WTC11 (cell line): ENCODE results near the gene UBE2R2. TPM values are rescaled to one million over a fixed set of nuclear protein-coding genes. Genes with fewer than 3 reads are reported as not detected.

Source experiments
- ATAC-seq: fragments of 200-7000 bp; cut with Tn5 transposase; 2 replicates; pipeline ENCODE4 v1.10.0; 2021; ENCODE audit warnings: mild to moderate bottlenecking, moderate library complexity
- CTCF ChIA-PET: fragments of 300-600 bp; sonication (Branson Sonifier 250); formaldehyde crosslinking; loops from one replicate; lab custom pipeline; 2021; ENCODE audit warnings: antibody characterized with exemption; lab: Charles Lee
- POLR2A ChIA-PET: fragments of 350-600 bp; sonication (Branson Sonifier 250); formaldehyde crosslinking; loops from one replicate; lab custom pipeline; 2021; ENCODE audit warnings: antibody characterized with exemption; lab: Charles Lee
- DNase-seq: peaks from one replicate; pipeline ENCODE4 v3.0.0; 2021; ENCODE audit warnings: low spot score
- H3K27ac Mint-ChIP-seq: 2 replicates; pipeline ENCODE4 v1.8.0; 2021; ENCODE audit warnings: mixed read lengths
- H3K27me3 Mint-ChIP-seq: 2 replicates; pipeline ENCODE4 v1.8.0; 2021; ENCODE audit warnings: low read depth, mild to moderate bottlenecking, moderate library complexity, mixed read lengths
- H3K36me3 Mint-ChIP-seq: 2 replicates; pipeline ENCODE4 v1.8.0; 2021; ENCODE audit warnings: mixed read lengths
- H3K4me1 Mint-ChIP-seq: 2 replicates; pipeline ENCODE4 v1.8.0; 2022; ENCODE audit warnings: mixed read lengths
- H3K4me3 Mint-ChIP-seq: 2 replicates; pipeline ENCODE4 v1.8.0; 2021; ENCODE audit warnings: mild to moderate bottlenecking, moderate library complexity, mixed read lengths
- H3K9me3 Mint-ChIP-seq: 2 replicates; pipeline ENCODE4 v1.8.0; 2021; ENCODE audit warnings: mixed read lengths
- CREM ChIP-seq: sonication (generic); formaldehyde crosslinking; IDR thresholded peaks from 2 replicates; pipeline ENCODE4 v1.8.1; 2022; ENCODE audit warnings: mild to moderate bottlenecking, missing genetic modification reagents, moderate library complexity
- ESRRA ChIP-seq: sonication (generic); formaldehyde crosslinking; IDR thresholded peaks from 2 replicates; pipeline ENCODE4 v1.8.1; 2022; ENCODE audit warnings: mild to moderate bottlenecking, missing genetic modification reagents, borderline replicate concordance
- ETV6 ChIP-seq: sonication (generic); formaldehyde crosslinking; IDR thresholded peaks from 2 replicates; pipeline ENCODE4 v1.8.1; 2022; ENCODE audit warnings: mild to moderate bottlenecking, missing genetic modification reagents
- FOXK1 ChIP-seq: sonication (generic); formaldehyde crosslinking; IDR thresholded peaks from 2 replicates; pipeline ENCODE4 v1.8.0; 2022; ENCODE audit warnings: mild to moderate bottlenecking, moderate library complexity, missing genetic modification reagents
- GTF2I ChIP-seq: fragments of 250-450 bp; sonication (Bioruptor Pico); conservative IDR thresholded peaks from 2 replicates; pipeline ENCODE4 v1.4.0; 2021; ENCODE audit warnings: mild to moderate bottlenecking
- HMGA2 ChIP-seq: fragments of 250-450 bp; sonication (Bioruptor Pico); IDR thresholded peaks from 2 replicates; pipeline ENCODE4 v1.4.0; 2021; ENCODE audit warnings: mild to moderate bottlenecking, moderate library complexity
- JUN ChIP-seq: sonication (generic); formaldehyde crosslinking; IDR thresholded peaks from 2 replicates; pipeline ENCODE4 v1.8.0; 2023; ENCODE audit warnings: mild to moderate bottlenecking, missing genetic modification reagents
- KAT7 ChIP-seq: sonication (generic); formaldehyde crosslinking; IDR thresholded peaks from 2 replicates; pipeline ENCODE4 v1.8.1; 2023; ENCODE audit warnings: missing genetic modification reagents, mild to moderate bottlenecking, borderline replicate concordance
- PRRX2 ChIP-seq: fragments of 250-450 bp; sonication (Bioruptor Pico); IDR thresholded peaks from 2 replicates; pipeline ENCODE4 v1.8.0; 2021; ENCODE audit warnings: mild to moderate bottlenecking
- TEAD1 ChIP-seq: sonication (generic); formaldehyde crosslinking; IDR thresholded peaks from 2 replicates; pipeline ENCODE4 v1.8.0; 2022; ENCODE audit warnings: mild to moderate bottlenecking, missing genetic modification reagents
- TP53 ChIP-seq: sonication (generic); formaldehyde crosslinking; IDR thresholded peaks from 2 replicates; pipeline ENCODE4 v1.8.1; 2023; ENCODE audit warnings: mild to moderate bottlenecking, missing genetic modification reagents
- ZNF396 ChIP-seq: fragments of 250-450 bp; sonication (Bioruptor Pico); IDR thresholded peaks from 2 replicates; pipeline ENCODE4 v1.8.0; 2021; ENCODE audit warnings: mild to moderate bottlenecking, moderate library complexity, borderline replicate concordance
- total RNA-seq: library from RNA; stranded (reverse); gene quantifications from 3 replicates; pipeline ENCODE4 v1.2.3, GENCODE V29; 2021
- TF ChIP-seq, protein P1 (sequence below): sonication (generic); formaldehyde crosslinking; IDR thresholded peaks from 2 replicates; pipeline ENCODE4 v1.8.1; 2022; ENCODE audit warnings: mild to moderate bottlenecking, missing genetic modification reagents, moderate library complexity, borderline replicate concordance
- TF ChIP-seq, protein P2 (sequence below): sonication (generic); formaldehyde crosslinking; IDR thresholded peaks from 2 replicates; pipeline ENCODE4 v1.8.1; 2023; ENCODE audit warnings: mild to moderate bottlenecking, missing genetic modification reagents, borderline replicate concordance
- TF ChIP-seq, protein P3 (sequence below): sonication (generic); formaldehyde crosslinking; IDR thresholded peaks from 2 replicates; pipeline ENCODE4 v1.8.0; 2022; ENCODE audit warnings: mild to moderate bottlenecking, missing genetic modification reagents
- TF ChIP-seq, protein P4 (sequence below): fragments of 250-450 bp; sonication (Bioruptor Pico); conservative IDR thresholded peaks from 2 replicates; pipeline ENCODE4 v1.9.0; 2021; ENCODE audit warnings: mild to moderate bottlenecking
- TF ChIP-seq, protein P5 (sequence below): fragments of 250-450 bp; sonication (Bioruptor Pico); IDR thresholded peaks from 2 replicates; pipeline ENCODE4 v1.9.0; 2021; ENCODE audit warnings: moderate library complexity, mild to moderate bottlenecking, inconsistent platforms, borderline replicate concordance
- TF ChIP-seq, protein P6 (sequence below): fragments of 250-450 bp; sonication (Bioruptor Pico); IDR thresholded peaks from 2 replicates; pipeline ENCODE4 v1.9.0; 2021; ENCODE audit warnings: mild to moderate bottlenecking
- TF ChIP-seq, protein P7 (sequence below): sonication (generic); formaldehyde crosslinking; IDR thresholded peaks from 2 replicates; pipeline ENCODE4 v1.8.0; 2023; ENCODE audit warnings: missing genetic modification reagents
- TF ChIP-seq, protein P8 (sequence below): fragments of 250-450 bp; sonication (Bioruptor Pico); IDR thresholded peaks from 2 replicates; pipeline ENCODE4 v1.9.0; 2021; ENCODE audit warnings: mild to moderate bottlenecking
- TF ChIP-seq, protein P9 (sequence below): sonication (generic); formaldehyde crosslinking; IDR thresholded peaks from 2 replicates; pipeline ENCODE4 v1.8.0; 2022; ENCODE audit warnings: mild to moderate bottlenecking, missing genetic modification reagents

The UBE2R2 gene
- total RNA-seq, 1 experiment from 2014 or later: 45.0 TPM

DNA sequence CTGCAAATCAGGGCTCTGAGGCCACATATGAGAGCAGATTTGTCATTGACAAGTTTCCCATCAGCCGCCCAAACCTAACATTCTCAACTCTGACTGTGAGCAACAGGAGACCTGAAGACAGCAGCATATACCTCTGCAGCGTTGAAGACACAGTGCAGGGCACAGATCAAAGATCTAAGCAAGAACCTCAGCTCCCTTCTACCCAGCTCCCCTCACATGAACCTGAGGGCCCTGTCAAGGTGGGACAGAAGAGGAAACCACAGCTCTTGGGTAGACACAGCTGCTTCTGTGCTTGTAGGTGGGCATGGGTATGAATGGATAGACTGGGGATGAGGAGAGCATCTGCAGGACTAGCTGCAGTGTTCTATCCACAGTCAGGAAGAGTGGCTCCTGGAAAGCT lies 30.3 kb upstream of the UBE2R2 start (continued):
- no peak for TF ChIP-seq ESRRA (CRISPR knock-in tag)
- no peak for TF ChIP-seq FOXK1 (CRISPR knock-in tag)
- TF ChIP-seq, protein P1, sequence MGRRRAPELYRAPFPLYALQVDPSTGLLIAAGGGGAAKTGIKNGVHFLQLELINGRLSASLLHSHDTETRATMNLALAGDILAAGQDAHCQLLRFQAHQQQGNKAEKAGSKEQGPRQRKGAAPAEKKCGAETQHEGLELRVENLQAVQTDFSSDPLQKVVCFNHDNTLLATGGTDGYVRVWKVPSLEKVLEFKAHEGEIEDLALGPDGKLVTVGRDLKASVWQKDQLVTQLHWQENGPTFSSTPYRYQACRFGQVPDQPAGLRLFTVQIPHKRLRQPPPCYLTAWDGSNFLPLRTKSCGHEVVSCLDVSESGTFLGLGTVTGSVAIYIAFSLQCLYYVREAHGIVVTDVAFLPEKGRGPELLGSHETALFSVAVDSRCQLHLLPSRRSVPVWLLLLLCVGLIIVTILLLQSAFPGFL: no peak
- no peak for TF ChIP-seq TEAD1 (CRISPR knock-in tag)
- TF ChIP-seq, protein P2, sequence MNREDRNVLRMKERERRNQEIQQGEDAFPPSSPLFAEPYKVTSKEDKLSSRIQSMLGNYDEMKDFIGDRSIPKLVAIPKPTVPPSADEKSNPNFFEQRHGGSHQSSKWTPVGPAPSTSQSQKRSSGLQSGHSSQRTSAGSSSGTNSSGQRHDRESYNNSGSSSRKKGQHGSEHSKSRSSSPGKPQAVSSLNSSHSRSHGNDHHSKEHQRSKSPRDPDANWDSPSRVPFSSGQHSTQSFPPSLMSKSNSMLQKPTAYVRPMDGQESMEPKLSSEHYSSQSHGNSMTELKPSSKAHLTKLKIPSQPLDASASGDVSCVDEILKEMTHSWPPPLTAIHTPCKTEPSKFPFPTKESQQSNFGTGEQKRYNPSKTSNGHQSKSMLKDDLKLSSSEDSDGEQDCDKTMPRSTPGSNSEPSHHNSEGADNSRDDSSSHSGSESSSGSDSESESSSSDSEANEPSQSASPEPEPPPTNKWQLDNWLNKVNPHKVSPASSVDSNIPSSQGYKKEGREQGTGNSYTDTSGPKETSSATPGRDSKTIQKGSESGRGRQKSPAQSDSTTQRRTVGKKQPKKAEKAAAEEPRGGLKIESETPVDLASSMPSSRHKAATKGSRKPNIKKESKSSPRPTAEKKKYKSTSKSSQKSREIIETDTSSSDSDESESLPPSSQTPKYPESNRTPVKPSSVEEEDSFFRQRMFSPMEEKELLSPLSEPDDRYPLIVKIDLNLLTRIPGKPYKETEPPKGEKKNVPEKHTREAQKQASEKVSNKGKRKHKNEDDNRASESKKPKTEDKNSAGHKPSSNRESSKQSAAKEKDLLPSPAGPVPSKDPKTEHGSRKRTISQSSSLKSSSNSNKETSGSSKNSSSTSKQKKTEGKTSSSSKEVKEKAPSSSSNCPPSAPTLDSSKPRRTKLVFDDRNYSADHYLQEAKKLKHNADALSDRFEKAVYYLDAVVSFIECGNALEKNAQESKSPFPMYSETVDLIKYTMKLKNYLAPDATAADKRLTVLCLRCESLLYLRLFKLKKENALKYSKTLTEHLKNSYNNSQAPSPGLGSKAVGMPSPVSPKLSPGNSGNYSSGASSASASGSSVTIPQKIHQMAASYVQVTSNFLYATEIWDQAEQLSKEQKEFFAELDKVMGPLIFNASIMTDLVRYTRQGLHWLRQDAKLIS (CRISPR knock-in tag): no peak
- no peak for TF ChIP-seq GTF2I (CRISPR knock-in tag)
- TF ChIP-seq, protein P3, sequence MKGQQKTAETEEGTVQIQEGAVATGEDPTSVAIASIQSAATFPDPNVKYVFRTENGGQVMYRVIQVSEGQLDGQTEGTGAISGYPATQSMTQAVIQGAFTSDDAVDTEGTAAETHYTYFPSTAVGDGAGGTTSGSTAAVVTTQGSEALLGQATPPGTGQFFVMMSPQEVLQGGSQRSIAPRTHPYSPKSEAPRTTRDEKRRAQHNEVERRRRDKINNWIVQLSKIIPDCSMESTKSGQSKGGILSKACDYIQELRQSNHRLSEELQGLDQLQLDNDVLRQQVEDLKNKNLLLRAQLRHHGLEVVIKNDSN (CRISPR knock-in tag): no peak
- TF ChIP-seq, protein P4, sequence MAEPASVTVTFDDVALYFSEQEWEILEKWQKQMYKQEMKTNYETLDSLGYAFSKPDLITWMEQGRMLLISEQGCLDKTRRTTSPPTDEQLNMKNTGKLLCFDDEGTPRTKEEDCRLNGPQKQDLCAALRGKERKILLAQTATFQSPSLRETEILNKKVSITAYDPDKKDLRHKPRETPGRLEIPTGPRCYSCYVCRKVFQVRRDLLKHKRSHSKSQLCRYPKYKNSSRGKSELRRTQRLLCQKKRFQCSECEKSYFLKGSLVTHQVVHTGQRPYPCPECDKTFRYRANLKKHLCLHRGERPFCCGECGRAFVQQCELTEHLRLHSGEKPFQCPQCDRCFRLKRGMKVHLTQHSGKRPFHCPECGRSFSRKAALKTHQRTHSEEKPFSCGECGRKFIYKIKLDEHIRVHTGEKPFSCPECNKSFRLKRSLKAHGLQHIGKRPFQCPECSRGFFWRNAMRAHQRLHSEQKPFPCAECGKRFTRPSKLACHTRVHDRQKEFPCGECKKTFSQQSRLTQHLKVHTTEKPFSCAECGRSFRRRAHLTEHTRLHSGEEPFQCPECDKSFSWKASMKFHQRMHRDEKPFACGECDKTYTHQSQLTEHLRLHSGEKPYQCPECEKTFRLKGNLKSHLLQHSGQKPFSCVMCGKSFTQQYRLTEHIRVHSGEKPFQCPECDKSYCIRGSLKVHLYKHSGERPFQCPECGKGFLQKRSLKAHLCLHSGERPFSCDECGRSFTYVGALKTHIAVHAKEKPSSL (CRISPR knock-in tag): no peak

DNA sequence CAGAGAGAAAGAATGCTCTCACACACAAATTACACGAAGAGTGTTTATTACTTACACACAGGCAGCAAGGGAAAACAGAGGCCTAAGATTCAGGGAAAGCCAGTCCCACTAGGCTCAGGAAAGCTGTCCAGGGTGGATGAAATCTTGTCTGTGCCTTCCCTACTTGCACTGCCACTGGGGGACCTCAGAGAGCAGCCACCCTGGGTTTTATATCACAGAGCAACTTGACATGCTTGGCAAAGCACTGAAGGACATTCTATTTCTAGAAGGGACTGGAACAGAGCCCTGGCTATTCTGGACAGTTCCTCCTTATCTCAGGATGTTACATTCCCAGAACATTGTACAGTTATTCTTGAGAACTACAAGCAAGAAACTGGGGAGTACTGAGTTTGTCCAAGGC lies 29.1 kb upstream of the UBE2R2 start:
- TF ChIP-seq, protein P5, sequence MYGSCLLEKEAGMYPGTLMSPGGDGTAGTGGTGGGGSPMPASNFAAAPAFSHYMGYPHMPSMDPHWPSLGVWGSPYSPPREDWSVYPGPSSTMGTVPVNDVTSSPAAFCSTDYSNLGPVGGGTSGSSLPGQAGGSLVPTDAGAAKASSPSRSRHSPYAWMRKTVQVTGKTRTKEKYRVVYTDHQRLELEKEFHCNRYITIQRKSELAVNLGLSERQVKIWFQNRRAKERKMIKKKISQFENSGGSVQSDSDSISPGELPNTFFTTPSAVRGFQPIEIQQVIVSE (CRISPR knock-in tag): no peak
- TF ChIP-seq FOXK1 (CRISPR knock-in tag): no peak
- TF ChIP-seq ZNF396 (CRISPR knock-in tag): no peak
- TF ChIP-seq HMGA2: no peak
- TF ChIP-seq CREM (CRISPR knock-in tag): no peak
- TF ChIP-seq KAT7 (CRISPR knock-in tag): no peak
- no peak for TF ChIP-seq JUN
- no peak for TF ChIP-seq PRRX2 (CRISPR knock-in tag)
- TF ChIP-seq, protein P6, sequence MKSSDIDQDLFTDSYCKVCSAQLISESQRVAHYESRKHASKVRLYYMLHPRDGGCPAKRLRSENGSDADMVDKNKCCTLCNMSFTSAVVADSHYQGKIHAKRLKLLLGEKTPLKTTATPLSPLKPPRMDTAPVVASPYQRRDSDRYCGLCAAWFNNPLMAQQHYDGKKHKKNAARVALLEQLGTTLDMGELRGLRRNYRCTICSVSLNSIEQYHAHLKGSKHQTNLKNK (CRISPR knock-in tag): no peak
- TF ChIP-seq, protein P7, sequence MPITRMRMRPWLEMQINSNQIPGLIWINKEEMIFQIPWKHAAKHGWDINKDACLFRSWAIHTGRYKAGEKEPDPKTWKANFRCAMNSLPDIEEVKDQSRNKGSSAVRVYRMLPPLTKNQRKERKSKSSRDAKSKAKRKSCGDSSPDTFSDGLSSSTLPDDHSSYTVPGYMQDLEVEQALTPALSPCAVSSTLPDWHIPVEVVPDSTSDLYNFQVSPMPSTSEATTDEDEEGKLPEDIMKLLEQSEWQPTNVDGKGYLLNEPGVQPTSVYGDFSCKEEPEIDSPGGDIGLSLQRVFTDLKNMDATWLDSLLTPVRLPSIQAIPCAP: no peak
- TF ChIP-seq TEAD1 (CRISPR knock-in tag): no peak
- no peak for TF ChIP-seq TP53
- TF ChIP-seq, protein P8, sequence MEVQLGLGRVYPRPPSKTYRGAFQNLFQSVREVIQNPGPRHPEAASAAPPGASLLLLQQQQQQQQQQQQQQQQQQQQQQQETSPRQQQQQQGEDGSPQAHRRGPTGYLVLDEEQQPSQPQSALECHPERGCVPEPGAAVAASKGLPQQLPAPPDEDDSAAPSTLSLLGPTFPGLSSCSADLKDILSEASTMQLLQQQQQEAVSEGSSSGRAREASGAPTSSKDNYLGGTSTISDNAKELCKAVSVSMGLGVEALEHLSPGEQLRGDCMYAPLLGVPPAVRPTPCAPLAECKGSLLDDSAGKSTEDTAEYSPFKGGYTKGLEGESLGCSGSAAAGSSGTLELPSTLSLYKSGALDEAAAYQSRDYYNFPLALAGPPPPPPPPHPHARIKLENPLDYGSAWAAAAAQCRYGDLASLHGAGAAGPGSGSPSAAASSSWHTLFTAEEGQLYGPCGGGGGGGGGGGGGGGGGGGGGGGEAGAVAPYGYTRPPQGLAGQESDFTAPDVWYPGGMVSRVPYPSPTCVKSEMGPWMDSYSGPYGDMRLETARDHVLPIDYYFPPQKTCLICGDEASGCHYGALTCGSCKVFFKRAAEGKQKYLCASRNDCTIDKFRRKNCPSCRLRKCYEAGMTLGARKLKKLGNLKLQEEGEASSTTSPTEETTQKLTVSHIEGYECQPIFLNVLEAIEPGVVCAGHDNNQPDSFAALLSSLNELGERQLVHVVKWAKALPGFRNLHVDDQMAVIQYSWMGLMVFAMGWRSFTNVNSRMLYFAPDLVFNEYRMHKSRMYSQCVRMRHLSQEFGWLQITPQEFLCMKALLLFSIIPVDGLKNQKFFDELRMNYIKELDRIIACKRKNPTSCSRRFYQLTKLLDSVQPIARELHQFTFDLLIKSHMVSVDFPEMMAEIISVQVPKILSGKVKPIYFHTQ (CRISPR knock-in tag): no peak
- TF ChIP-seq, protein P9, sequence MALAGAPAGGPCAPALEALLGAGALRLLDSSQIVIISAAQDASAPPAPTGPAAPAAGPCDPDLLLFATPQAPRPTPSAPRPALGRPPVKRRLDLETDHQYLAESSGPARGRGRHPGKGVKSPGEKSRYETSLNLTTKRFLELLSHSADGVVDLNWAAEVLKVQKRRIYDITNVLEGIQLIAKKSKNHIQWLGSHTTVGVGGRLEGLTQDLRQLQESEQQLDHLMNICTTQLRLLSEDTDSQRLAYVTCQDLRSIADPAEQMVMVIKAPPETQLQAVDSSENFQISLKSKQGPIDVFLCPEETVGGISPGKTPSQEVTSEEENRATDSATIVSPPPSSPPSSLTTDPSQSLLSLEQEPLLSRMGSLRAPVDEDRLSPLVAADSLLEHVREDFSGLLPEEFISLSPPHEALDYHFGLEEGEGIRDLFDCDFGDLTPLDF (CRISPR knock-in tag): no peak
- TF ChIP-seq ETV6 (CRISPR knock-in tag): no peak
- TF ChIP-seq, all 79 proteins: peak for 0
- Mint-ChIP-seq H3K36me3 (no peaks in the 10 kb centered on the region), H3K4me3 (no peak overlapping the region), H3K27ac (no peak overlapping the region), H3K9me3 (peaks cover 6% of the 10 kb centered on the region), H3K4me1 (peaks cover 6% of the 10 kb centered on the region; the same call in 1 of the 2 replicates), H3K27me3 (peaks cover 7% of the 10 kb centered on the region)
- ChIA-PET POLR2A (no interaction called here), CTCF (interaction anchor here (0.6 to 1.0 kb wide), 3 partner anchors 8 to 26 kb away, joined by 3 to 6 read pairs (median 3); no protein-coding TSS in a partner anchor)
- ATAC-seq (peak; percentile 43), DNase-seq (no peak)
